ENCODE measurements around the gene ADAMTS14.

ADAMTS14 gene

DNA sequence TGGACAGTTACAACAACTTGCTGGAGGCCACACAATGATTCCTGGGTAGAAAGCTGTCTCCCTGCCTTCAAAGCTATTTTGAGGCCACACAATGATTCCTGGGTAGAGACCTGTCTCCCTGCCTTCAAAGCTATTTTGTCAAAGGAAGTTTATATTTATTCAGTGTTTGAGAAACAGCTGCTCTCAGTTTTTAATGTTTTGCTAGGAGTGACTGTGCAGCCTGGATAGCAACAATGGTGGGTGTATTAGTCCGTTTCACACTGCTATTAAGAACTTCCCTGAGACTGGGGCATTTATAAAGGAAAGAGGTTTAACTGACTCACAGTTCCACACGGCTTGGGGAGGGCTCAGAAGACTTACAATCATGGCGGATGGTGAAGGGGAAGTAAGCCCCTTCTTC lies 139.6 kb downstream of the ADAMTS14 start:
- no peak for DNase-seq (ENCODE audit: low read depth)
- H3K4me3 ChIP-seq (ENCODE audit: control insufficient read depth, low read depth, low read length) = no peak overlapping the region
- TF ChIP-seq, protein P1, sequence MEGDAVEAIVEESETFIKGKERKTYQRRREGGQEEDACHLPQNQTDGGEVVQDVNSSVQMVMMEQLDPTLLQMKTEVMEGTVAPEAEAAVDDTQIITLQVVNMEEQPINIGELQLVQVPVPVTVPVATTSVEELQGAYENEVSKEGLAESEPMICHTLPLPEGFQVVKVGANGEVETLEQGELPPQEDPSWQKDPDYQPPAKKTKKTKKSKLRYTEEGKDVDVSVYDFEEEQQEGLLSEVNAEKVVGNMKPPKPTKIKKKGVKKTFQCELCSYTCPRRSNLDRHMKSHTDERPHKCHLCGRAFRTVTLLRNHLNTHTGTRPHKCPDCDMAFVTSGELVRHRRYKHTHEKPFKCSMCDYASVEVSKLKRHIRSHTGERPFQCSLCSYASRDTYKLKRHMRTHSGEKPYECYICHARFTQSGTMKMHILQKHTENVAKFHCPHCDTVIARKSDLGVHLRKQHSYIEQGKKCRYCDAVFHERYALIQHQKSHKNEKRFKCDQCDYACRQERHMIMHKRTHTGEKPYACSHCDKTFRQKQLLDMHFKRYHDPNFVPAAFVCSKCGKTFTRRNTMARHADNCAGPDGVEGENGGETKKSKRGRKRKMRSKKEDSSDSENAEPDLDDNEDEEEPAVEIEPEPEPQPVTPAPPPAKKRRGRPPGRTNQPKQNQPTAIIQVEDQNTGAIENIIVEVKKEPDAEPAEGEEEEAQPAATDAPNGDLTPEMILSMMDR (IDR thresholded peaks at IDR 0.05; ENCODE audit: control insufficient read depth, insufficient read depth, low read depth, low read length, missing control alignments) = no peak
